ENCODE measurements around the gene ZRSR2.
"Not testable (repeated sequence)": the region's sequence is repeated elsewhere in the genome, so short reads cannot be mapped to it uniquely, and the experiment has no call there.

The ZRSR2 gene, protein sequence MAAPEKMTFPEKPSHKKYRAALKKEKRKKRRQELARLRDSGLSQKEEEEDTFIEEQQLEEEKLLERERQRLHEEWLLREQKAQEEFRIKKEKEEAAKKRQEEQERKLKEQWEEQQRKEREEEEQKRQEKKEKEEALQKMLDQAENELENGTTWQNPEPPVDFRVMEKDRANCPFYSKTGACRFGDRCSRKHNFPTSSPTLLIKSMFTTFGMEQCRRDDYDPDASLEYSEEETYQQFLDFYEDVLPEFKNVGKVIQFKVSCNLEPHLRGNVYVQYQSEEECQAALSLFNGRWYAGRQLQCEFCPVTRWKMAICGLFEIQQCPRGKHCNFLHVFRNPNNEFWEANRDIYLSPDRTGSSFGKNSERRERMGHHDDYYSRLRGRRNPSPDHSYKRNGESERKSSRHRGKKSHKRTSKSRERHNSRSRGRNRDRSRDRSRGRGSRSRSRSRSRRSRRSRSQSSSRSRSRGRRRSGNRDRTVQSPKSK

DNA sequence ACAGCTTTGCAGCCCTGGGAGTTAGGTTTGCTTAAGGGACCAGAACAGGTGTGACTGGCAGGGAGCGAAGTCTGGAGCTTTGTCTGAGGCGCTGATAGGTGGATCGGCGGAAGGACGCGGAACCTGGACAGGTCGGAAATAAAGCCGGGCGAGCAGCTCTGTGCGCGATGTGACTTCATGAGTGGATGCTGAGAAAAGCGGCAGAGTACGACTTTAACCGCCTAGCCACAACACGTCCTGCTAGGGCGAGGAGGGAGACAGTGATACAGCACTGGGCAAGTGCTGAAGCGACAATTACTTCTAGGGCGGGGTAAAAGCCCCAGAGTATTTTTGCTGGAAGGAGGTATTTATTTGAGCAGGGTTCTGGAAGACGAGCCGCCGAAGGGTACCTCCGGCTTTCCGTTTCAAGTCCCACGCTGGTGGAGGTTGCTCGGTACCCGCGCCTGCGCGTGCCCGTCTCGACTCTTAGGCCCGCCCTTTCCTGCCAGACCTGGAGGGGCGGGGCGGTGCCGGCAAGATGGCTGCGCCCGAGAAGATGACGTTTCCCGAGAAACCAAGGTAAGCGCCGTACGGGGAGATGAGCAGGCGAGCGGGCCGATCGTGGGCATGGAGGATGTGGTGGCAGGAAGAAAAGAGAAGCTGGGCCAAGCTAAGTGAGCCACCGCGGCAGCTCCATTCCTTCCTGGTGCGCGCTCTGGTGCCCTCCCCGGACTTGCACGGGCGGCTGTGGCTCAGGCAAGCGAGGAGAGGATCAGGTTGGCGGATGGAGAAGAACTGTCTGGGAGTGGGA lies at the start of gene ZRSR2:
TSS of gene ZRSR2 (plus strand) at position 506 of the 790 bp plus-strand sequence. CDS start at position 518, 12 bp downstream.
- TF ChIP-seq, protein P1, sequence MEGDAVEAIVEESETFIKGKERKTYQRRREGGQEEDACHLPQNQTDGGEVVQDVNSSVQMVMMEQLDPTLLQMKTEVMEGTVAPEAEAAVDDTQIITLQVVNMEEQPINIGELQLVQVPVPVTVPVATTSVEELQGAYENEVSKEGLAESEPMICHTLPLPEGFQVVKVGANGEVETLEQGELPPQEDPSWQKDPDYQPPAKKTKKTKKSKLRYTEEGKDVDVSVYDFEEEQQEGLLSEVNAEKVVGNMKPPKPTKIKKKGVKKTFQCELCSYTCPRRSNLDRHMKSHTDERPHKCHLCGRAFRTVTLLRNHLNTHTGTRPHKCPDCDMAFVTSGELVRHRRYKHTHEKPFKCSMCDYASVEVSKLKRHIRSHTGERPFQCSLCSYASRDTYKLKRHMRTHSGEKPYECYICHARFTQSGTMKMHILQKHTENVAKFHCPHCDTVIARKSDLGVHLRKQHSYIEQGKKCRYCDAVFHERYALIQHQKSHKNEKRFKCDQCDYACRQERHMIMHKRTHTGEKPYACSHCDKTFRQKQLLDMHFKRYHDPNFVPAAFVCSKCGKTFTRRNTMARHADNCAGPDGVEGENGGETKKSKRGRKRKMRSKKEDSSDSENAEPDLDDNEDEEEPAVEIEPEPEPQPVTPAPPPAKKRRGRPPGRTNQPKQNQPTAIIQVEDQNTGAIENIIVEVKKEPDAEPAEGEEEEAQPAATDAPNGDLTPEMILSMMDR (IDR thresholded peaks at IDR 0.05; ENCODE audit: control extremely low read depth, extremely low read depth, low read depth, missing control alignments): no peak
- ChIA-PET POLR2A (no interaction called here), CTCF (interaction anchor here (1.1 to 1.7 kb wide), 2 partner anchors 8 to 26 kb away, joined by 3 to 5 read pairs; no protein-coding TSS in a partner anchor)
- DNase-seq (ENCODE audit: extremely low spot score): peak; percentile 93

DNA sequence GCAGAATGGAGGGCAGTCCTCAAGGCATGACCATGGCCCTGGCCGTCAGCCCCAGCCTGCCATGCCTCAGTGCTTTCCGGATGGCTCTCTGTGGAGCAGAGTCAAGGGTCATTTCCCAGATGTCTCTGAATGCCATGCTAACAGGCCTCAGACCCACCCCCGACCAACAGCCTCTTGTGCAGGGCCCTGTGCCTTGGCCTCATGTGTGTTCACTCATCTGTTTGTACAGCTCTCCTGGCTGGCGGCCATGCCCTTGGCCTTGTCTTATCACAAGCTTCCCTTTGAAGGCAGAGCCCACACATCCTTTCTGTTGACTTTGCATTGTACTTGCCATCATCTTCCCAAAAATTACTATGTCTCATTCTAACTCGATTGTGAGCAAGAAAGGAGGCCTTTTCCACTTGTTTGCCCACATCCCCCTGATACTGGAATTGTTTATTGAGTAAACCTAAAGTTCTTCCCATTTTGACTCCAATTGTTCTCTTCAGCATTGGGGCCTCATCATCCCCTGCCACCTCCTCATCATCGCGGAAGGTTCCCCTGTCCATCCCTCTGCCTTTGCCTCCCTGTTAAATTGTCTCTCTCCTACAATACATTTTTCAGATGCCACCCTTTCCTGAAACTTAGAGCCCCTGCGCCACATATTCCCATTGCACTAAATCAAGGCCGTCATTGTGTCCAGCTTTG lies 46.0 kb upstream of the ZRSR2 start:
- DNase-seq (ENCODE audit: extremely low spot score): no peak
- TF ChIP-seq, protein P1 (IDR thresholded peaks at IDR 0.05; ENCODE audit: control extremely low read depth, extremely low read depth, low read depth, missing control alignments): no peak
- ChIA-PET CTCF (no interaction called here), POLR2A (no interaction called here)

DNA sequence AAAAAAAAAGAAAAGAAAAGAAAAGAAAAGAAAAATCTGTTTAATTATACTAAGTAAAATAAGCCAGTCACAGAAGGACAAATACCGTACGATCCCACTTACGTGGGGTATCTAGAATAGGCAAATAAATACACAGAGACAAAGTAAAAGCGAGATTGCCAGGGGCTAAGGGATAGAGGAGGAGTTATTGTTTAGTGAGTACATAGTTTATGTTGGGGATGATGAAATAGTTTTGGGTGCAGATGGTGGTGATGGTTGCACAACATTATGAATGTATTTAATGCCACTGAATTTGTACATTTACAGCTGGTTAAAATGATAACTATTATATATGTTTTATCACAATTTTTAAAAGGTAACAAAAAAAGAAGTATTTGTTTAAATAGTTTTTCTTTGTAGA lies 45.1 kb upstream of the ZRSR2 start:
- CTCF ChIA-PET: no interaction called here
- no peak for DNase-seq (ENCODE audit: extremely low spot score)
- POLR2A ChIA-PET: interaction anchor here (0.7 kb wide), 1 partner anchor 359 kb away, joined by 3 read pairs; no protein-coding TSS in a partner anchor
- TF ChIP-seq, protein P1 (IDR thresholded peaks at IDR 0.05; ENCODE audit: control extremely low read depth, extremely low read depth, low read depth, missing control alignments): no peak

DNA sequence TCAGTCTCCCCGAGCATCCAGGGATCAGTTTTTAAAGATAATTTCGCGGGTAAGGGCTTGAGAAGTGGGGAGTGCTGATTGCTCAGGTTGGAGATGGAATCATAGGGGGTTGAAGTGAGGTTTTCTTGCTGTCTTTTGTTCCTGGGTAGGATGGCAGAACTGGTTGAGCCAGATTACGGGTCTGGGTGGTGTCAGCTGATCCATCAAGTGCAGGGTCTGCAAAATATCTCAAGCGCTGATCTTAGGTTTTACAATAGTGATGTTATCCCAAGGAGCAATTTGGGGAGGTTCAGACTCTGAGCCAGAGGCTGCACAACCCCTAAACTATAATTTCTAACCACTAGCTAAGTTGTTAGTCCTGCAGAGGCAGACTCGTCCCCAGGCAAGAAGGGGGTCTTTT lies 43.6 kb upstream of the ZRSR2 start:
- POLR2A ChIA-PET; CTCF ChIA-PET; DNase-seq (ENCODE audit: extremely low spot score): not testable (repeated sequence)

DNA sequence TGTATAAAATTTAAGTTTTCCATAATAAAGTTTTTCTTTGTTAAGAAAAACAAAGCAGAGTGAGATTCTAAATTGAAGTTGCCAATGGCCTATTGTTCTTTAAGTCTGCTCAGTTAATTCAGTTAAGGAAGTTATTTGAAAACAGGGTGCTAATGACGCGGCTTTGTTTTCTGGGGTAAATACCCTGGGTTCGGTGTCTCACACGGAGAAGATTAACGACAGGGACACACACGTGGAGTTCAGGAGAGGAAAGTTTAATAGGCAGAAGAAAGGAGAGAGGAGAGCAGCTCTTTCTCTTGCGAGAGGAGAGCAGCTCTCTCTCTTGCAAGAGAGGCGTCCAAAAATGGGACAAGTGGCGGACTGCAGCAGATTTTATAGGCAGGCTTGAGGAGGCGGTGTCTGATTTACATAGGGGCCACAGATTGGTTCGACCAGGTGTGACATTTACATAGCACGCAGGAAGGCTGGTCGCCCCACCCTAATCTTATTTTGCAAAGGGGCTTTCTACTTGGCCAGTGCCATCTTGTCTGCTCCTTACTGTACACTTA lies 42.6 kb upstream of the ZRSR2 start:
- POLR2A ChIA-PET: no interaction called here

DNA sequence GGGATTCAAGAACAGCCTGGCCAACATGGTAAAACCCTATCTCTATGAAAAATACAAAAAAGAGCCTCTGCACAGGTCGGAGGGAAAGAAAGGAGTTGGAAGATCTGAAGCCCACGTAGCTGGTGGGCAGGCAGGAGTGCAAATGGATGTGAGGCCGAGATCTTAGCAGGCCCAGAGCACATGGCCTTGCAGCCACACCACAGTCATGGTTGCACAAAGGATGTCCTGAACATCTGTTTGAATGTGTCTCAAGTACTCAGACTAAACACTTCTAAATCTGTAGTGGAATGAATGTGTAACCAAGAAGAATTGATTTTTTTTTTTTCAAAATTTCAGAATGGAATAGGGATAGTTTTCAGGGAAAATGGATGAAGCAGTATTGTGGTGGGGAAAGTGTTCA lies 41.4 kb upstream of the ZRSR2 start:
- TF ChIP-seq, protein P1 (IDR thresholded peaks at IDR 0.05; ENCODE audit: control extremely low read depth, extremely low read depth, low read depth, missing control alignments): no peak
- no peak for DNase-seq (ENCODE audit: extremely low spot score)
- ChIA-PET POLR2A (no interaction called here), CTCF (interaction anchor here (1.3 kb wide), 1 partner anchor 10 kb away, joined by 3 read pairs; no protein-coding TSS in a partner anchor)

More for the DNA sequence above, 42.6 kb upstream of the ZRSR2 start:
- CTCF ChIA-PET: no interaction called here
- DNase-seq (ENCODE audit: extremely low spot score): no peak
- TF ChIP-seq, protein P1 (IDR thresholded peaks at IDR 0.05; ENCODE audit: control extremely low read depth, extremely low read depth, low read depth, missing control alignments): no peak

Data from GM10248 (cell line).